HepG2 (cell line): Measurements from ENCODE around the gene ZMYND12. TPM values are rescaled to one million over a fixed set of nuclear protein-coding genes. Genes with fewer than 3 reads are reported as not detected.

Experiments used
- CHCHD3 ChIP-seq: sonication (generic); formaldehyde crosslinking; IDR thresholded peaks from 2 replicates; pipeline ENCODE4 v1.8.0; 2022; ENCODE audit warnings: mild to moderate bottlenecking, missing genetic modification reagents, moderate library complexity
- CREB1 ChIP-seq, 2 experiments: fragments of 450-650 bp in 1 of 2; IDR thresholded peaks; 2 replicates each; pipeline ENCODE4 v1.6.1; 2016 to 2017; ENCODE audit warnings: control low read depth in 1 of 2, mild to moderate bottlenecking in 1 of 2, missing compliant biosample characterization in 1 of 2, missing genetic modification characterization in 1 of 2
- EHMT2 ChIP-seq: fragments of 200-600 bp; sonication (generic); IDR thresholded peaks from 2 replicates; pipeline ENCODE4 v1.7.0; 2017; ENCODE audit warnings: antibody characterized with exemption, low read depth, low read length, borderline replicate concordance
- MXI1 ChIP-seq: IDR thresholded peaks from 3 replicates; pipeline ENCODE4 v1.6.1; 2012; ENCODE audit warnings: low read depth, low read length, inconsistent platforms, borderline replicate concordance
- NAIF1 ChIP-seq: sonication (generic); formaldehyde crosslinking; IDR thresholded peaks from 2 replicates; pipeline ENCODE4 v1.5.0; 2020; ENCODE audit warnings: mild to moderate bottlenecking, missing genetic modification reagents, borderline replicate concordance
- NCOA5 ChIP-seq: sonication (generic); formaldehyde crosslinking; IDR thresholded peaks from 2 replicates; pipeline ENCODE4 v1.4.0; 2020; ENCODE audit warnings: missing genetic modification reagents
- NR2F6 ChIP-seq, 2 experiments: IDR thresholded peaks; 2 replicates each; pipeline ENCODE4 v1.6.1; 2016; ENCODE audit warnings: antibody characterized with exemption in 1 of 2, mild to moderate bottlenecking in 1 of 2
- PHF8 ChIP-seq: sonication (generic); formaldehyde crosslinking; IDR thresholded peaks from 2 replicates; pipeline ENCODE4 v1.5.0; 2020; ENCODE audit warnings: missing genetic modification reagents
- RFX5 ChIP-seq: IDR thresholded peaks from 2 replicates; pipeline ENCODE4 v1.6.1; 2011; ENCODE audit warnings: low read depth, low read length, improper control_type of control experiment
- SIN3A ChIP-seq: IDR thresholded peaks from 2 replicates; pipeline ENCODE4 v1.6.1; 2011; ENCODE audit warnings: low read depth, mild to moderate bottlenecking, control low read depth, low read length, borderline replicate concordance
- TAF1 ChIP-seq: sonication (generic); formaldehyde crosslinking; IDR thresholded peaks from 2 replicates; pipeline ENCODE4 v1.4.0; 2020; ENCODE audit warnings: missing genetic modification reagents
- ZFP36L1 ChIP-seq: sonication (generic); formaldehyde crosslinking; IDR thresholded peaks from 2 replicates; pipeline ENCODE4 v1.8.0; 2022; ENCODE audit warnings: mild to moderate bottlenecking, missing genetic modification reagents, moderate library complexity
- ZNF230 ChIP-seq: sonication (generic); formaldehyde crosslinking; IDR thresholded peaks from 2 replicates; pipeline ENCODE4 v1.4.0; 2020; ENCODE audit warnings: mild to moderate bottlenecking, missing genetic modification reagents
- ZNF256 ChIP-seq: sonication (generic); formaldehyde crosslinking; conservative IDR thresholded peaks from 2 replicates; pipeline ENCODE4 v1.4.0; 2020; ENCODE audit warnings: missing genetic modification reagents
- polyA plus RNA-seq, 8 experiments: library from polyadenylated mRNA; depleted of rRNA in 3 of 8; stranded (reverse) in 7 of 8; unstranded in 1 of 8; fragments of >200 nt; fragmentation: Illumina TruSeq in 4 of 8; extraction: Trizol in 4 of 8; gene quantifications; 2 replicates each; pipeline versions ENCODE4 v1.2.1 to v1.2.3, GENCODE V29; 2011 to 2016; ENCODE audit warnings: low read depth in 4 of 8, missing spikeins in 1 of 8, mixed read lengths in 1 of 8; ENCODE audit not compliant: insufficient read depth in 1 of 8
- total RNA-seq, 5 experiments: library from RNA; depleted of rRNA; stranded (reverse); fragments of >200 nt; fragmentation: Illumina TruSeq; extraction: Trizol; gene quantifications; 2 replicates each; pipeline ENCODE4 v1.2.3, GENCODE V29; 2016; ENCODE audit warnings: low read depth in 1 of 5
- TF ChIP-seq, protein P1 (sequence below): sonication (generic); formaldehyde crosslinking; IDR thresholded peaks from 2 replicates; pipeline ENCODE4 v1.4.0; 2020; ENCODE audit warnings: missing genetic modification reagents
- TF ChIP-seq, protein P2 (sequence below): sonication (generic); formaldehyde crosslinking; conservative IDR thresholded peaks from 2 replicates; pipeline ENCODE4 v1.8.1; 2023; ENCODE audit warnings: missing genetic modification reagents
- TF ChIP-seq, protein P3 (sequence below): sonication (generic); formaldehyde crosslinking; IDR thresholded peaks from 2 replicates; pipeline ENCODE4 v1.8.0; 2022; ENCODE audit warnings: missing genetic modification reagents, low read depth, mild to moderate bottlenecking, borderline replicate concordance
- TF ChIP-seq, protein P4 (sequence below): fragments of 450-650 bp; IDR thresholded peaks from 2 replicates; pipeline ENCODE4 v1.6.1; 2016

The ZMYND12 gene
- total and polyA plus RNA-seq, 2 of the 13 experiments (the other 11 are each of a cell fraction or from before 2014, with no cell fraction given), result 0.13 to 0.71 TPM

DNA sequence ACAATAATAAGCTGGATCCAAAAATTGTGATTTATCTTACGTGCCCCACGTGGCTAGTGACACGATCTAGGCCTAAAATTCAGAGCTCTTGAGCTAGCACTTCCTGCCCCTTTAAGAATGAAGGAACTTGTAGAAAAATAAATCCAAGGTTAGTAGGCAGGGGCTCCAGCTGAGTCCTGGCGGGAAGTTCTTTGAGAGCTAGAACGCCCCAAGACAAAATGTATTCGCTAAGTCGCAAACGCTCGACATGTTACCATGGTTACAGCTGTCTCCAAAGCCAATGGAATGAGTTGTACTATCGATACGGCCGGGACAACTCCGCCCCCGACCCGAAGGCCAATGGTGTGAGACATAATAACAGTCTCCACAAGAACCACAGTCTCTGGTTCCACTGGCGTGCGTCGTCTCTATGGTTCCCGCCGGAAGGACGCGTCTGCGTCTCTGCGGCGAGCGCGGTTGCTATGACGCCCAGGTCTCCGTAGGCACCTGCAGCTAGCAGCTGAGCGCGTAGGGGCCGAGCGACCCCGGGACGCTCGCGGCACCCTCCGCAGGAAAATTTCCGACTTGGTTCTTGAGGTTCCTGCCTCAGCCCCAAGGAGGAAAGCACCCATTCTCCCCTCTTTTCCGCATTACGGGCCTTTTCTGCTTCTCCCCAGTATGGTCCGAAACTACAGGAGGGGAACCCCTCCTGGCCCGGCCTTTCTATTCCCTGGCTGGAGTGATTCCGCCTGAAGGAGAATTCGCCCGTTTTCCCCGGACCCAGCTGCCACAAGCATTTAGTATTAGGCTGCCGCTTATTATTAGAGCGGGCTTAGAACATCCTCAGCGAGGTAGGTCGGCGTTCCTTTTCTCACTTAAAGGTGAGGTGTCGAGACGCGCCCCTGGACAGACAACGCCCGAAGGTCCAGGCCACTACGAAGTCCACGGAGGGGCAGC lies 7.3 kb upstream of the ZMYND12 start, which contains the start of gene CCDC30 (continued):
- TF ChIP-seq, protein P1, sequence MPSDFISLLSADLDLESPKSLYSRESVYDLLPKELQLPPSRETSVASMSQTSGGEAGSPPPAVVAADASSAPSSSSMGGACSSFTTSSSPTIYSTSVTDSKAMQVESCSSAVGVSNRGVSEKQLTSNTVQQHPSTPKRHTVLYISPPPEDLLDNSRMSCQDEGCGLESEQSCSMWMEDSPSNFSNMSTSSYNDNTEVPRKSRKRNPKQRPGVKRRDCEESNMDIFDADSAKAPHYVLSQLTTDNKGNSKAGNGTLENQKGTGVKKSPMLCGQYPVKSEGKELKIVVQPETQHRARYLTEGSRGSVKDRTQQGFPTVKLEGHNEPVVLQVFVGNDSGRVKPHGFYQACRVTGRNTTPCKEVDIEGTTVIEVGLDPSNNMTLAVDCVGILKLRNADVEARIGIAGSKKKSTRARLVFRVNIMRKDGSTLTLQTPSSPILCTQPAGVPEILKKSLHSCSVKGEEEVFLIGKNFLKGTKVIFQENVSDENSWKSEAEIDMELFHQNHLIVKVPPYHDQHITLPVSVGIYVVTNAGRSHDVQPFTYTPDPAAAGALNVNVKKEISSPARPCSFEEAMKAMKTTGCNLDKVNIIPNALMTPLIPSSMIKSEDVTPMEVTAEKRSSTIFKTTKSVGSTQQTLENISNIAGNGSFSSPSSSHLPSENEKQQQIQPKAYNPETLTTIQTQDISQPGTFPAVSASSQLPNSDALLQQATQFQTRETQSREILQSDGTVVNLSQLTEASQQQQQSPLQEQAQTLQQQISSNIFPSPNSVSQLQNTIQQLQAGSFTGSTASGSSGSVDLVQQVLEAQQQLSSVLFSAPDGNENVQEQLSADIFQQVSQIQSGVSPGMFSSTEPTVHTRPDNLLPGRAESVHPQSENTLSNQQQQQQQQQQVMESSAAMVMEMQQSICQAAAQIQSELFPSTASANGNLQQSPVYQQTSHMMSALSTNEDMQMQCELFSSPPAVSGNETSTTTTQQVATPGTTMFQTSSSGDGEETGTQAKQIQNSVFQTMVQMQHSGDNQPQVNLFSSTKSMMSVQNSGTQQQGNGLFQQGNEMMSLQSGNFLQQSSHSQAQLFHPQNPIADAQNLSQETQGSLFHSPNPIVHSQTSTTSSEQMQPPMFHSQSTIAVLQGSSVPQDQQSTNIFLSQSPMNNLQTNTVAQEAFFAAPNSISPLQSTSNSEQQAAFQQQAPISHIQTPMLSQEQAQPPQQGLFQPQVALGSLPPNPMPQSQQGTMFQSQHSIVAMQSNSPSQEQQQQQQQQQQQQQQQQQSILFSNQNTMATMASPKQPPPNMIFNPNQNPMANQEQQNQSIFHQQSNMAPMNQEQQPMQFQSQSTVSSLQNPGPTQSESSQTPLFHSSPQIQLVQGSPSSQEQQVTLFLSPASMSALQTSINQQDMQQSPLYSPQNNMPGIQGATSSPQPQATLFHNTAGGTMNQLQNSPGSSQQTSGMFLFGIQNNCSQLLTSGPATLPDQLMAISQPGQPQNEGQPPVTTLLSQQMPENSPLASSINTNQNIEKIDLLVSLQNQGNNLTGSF (CRISPR knock-in tag), result no peak
- peak; percentile 97 for TF ChIP-seq MXI1
- peak; percentile 83 for TF ChIP-seq CREB1 (IDR thresholded peaks at IDR 0.05)
- peak; percentile 90 for TF ChIP-seq CREB1 (CRISPR knock-in tag; IDR thresholded peaks at IDR 0.05)
- no peak for TF ChIP-seq ZFP36L1 (CRISPR knock-in tag)
- TF ChIP-seq PHF8 (CRISPR knock-in tag), result no peak
- TF ChIP-seq, protein P2, sequence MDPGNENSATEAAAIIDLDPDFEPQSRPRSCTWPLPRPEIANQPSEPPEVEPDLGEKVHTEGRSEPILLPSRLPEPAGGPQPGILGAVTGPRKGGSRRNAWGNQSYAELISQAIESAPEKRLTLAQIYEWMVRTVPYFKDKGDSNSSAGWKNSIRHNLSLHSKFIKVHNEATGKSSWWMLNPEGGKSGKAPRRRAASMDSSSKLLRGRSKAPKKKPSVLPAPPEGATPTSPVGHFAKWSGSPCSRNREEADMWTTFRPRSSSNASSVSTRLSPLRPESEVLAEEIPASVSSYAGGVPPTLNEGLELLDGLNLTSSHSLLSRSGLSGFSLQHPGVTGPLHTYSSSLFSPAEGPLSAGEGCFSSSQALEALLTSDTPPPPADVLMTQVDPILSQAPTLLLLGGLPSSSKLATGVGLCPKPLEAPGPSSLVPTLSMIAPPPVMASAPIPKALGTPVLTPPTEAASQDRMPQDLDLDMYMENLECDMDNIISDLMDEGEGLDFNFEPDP (CRISPR knock-in tag), result no peak
- no peak for TF ChIP-seq NR2F6 (IDR thresholded peaks at IDR 0.05)
- 0 out of 2 replicates have a peak, but pooled peaks have one; percentile 17 for TF ChIP-seq NR2F6 (CRISPR knock-in tag; IDR thresholded peaks at IDR 0.05)
- no peak for TF ChIP-seq ZNF256 (CRISPR knock-in tag)
- no peak for TF ChIP-seq NCOA5 (CRISPR knock-in tag)
- peak; percentile 75 for TF ChIP-seq RFX5
- TF ChIP-seq NAIF1 (CRISPR knock-in tag), result peak; percentile 99
- TF ChIP-seq, protein P3, sequence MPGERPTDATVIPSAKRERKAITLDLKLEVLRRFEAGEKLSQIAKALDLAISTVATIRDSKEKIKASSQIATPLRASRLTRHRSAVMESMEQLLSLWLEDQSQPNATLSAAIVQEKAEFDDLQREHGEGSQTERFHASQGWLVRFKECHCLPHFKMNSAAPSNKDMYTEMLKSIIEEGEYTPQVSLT (CRISPR knock-in tag), result no peak
- TF ChIP-seq, protein P4, sequence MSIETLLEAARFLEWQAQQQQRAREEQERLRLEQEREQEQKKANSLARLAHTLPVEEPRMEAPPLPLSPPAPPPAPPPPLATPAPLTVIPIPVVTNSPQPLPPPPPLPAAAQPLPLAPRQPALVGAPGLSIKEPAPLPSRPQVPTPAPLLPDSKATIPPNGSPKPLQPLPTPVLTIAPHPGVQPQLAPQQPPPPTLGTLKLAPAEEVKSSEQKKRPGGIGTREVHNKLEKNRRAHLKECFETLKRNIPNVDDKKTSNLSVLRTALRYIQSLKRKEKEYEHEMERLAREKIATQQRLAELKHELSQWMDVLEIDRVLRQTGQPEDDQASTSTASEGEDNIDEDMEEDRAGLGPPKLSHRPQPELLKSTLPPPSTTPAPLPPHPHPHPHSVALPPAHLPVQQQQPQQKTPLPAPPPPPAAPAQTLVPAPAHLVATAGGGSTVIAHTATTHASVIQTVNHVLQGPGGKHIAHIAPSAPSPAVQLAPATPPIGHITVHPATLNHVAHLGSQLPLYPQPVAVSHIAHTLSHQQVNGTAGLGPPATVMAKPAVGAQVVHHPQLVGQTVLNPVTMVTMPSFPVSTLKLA, result peak; percentile 57
- no peak for TF ChIP-seq TAF1
- no peak for TF ChIP-seq CHCHD3
- no peak for TF ChIP-seq ZNF230 (CRISPR knock-in tag)
- TF ChIP-seq SIN3A, result peak; percentile 99
- TF ChIP-seq EHMT2, result no peak
